HEK293 (cell line): ENCODE data around the gene TNFRSF6B.
"Not testable (repeated sequence)": the region's sequence is repeated elsewhere in the genome, so short reads cannot be mapped to it uniquely, and the experiment has no call there.

ENCODE experiments used
- CTCF ChIA-PET: fragments of 350-600 bp; formaldehyde crosslinking; extraction: SDS; loops from one replicate; lab custom pipeline; 2021; ENCODE audit warnings: antibody characterized with exemption; lab: Yijun Ruan, JAX
- POLR2A ChIA-PET: fragments of 300-600 bp; formaldehyde crosslinking; extraction: SDS; loops from one replicate; lab custom pipeline; 2020; ENCODE audit warnings: antibody characterized with exemption, inconsistent platforms; lab: Yijun Ruan, JAX
- H3K27ac ChIP-seq: fragments of 200-500 bp; sonication (Bioruptor generic); 2 replicates; pipeline ENCODE4 v1.5.1; 2014; ENCODE audit warnings: low read depth, low read length, control low read depth, inconsistent platforms; ENCODE audit errors: extremely low read depth
- H3K36me3 ChIP-seq, 2 experiments: fragments of 200-500 bp in 1 of 2; sonication (Bioruptor generic) in 1 of 2; 1 replicate in 1 of 2; 2 replicates in 1 of 2; pipeline ENCODE4 v1.5.1; 2014 to 2017; ENCODE audit warnings: inconsistent platforms in 2 of 2, low read length in 2 of 2; ENCODE audit not compliant: control insufficient read depth in 2 of 2, insufficient read depth in 1 of 2
- H3K4me1 ChIP-seq: fragments of 200-500 bp; sonication (Bioruptor generic); 2 replicates; pipeline ENCODE4 v1.5.1; 2014; ENCODE audit warnings: mild to moderate bottlenecking, low read length, inconsistent platforms; ENCODE audit not compliant: control insufficient read depth, insufficient read depth
- H3K4me3 ChIP-seq: 2 replicates; pipeline ENCODE4 v1.5.1; 2011; ENCODE audit warnings: low read depth, mild to moderate bottlenecking, control low read depth, low read length, moderate library complexity
- H3K9me3 ChIP-seq: fragments of 200-500 bp; sonication (Bioruptor generic); 2 replicates; pipeline ENCODE4 v1.5.1; 2014; ENCODE audit warnings: low read depth, low read length, inconsistent platforms; ENCODE audit not compliant: control insufficient read depth, insufficient read depth
- PRDM10 ChIP-seq: fragments of 450-650 bp; formaldehyde crosslinking; IDR thresholded peaks from 2 replicates; pipeline ENCODE4 v1.5.1; 2016; ENCODE audit warnings: missing biosample characterization, missing genetic modification characterization
- SALL2 ChIP-seq: fragments of 450-650 bp; formaldehyde crosslinking; IDR thresholded peaks from 2 replicates; pipeline ENCODE4 v1.5.0; 2017; ENCODE audit warnings: missing biosample characterization, mild to moderate bottlenecking, missing genetic modification characterization, borderline replicate concordance
- SETDB1 ChIP-seq: IDR thresholded peaks from one replicate; pipeline ENCODE4 v1.6.1; 2017; ENCODE audit warnings: mild to moderate bottlenecking, low read length, moderate library complexity, mixed read lengths; ENCODE audit not compliant: insufficient read length
- WT1 ChIP-seq: fragments of 450-650 bp; formaldehyde crosslinking; IDR thresholded peaks from 2 replicates; pipeline ENCODE4 v1.5.1; 2016; ENCODE audit warnings: missing biosample characterization, missing genetic modification characterization
- ZNF121 ChIP-seq: fragments of 450-650 bp; formaldehyde crosslinking; IDR thresholded peaks from 2 replicates; pipeline ENCODE4 v1.5.1; 2016; ENCODE audit warnings: missing biosample characterization, missing genetic modification characterization
- ZNF132 ChIP-seq: fragments of 450-650 bp; formaldehyde crosslinking; IDR thresholded peaks from 2 replicates; pipeline ENCODE4 v1.5.1; 2017; ENCODE audit warnings: missing biosample characterization, missing genetic modification characterization, borderline replicate concordance
- ZNF157 ChIP-seq: fragments of 450-650 bp; formaldehyde crosslinking; IDR thresholded peaks from 2 replicates; pipeline ENCODE4 v1.5.1; 2016; ENCODE audit warnings: missing biosample characterization, missing genetic modification characterization
- ZNF211 ChIP-seq: fragments of 450-650 bp; formaldehyde crosslinking; IDR thresholded peaks from 2 replicates; pipeline ENCODE4 v1.5.1; 2016; ENCODE audit warnings: low read depth, missing biosample characterization, missing genetic modification characterization
- ZNF266 ChIP-seq: fragments of 450-650 bp; formaldehyde crosslinking; IDR thresholded peaks from 2 replicates; pipeline ENCODE4 v1.5.1; 2016; ENCODE audit warnings: missing biosample characterization, missing genetic modification characterization, low read depth
- ZNF311 ChIP-seq: fragments of 450-650 bp; formaldehyde crosslinking; IDR thresholded peaks from 2 replicates; pipeline ENCODE4 v1.5.1; 2017; ENCODE audit warnings: missing biosample characterization, missing genetic modification characterization, borderline replicate concordance
- ZNF558 ChIP-seq: fragments of 450-650 bp; formaldehyde crosslinking; IDR thresholded peaks from 2 replicates; pipeline ENCODE4 v1.5.1; 2016; ENCODE audit warnings: missing biosample characterization, missing genetic modification characterization
- ZNF707 ChIP-seq: fragments of 450-650 bp; formaldehyde crosslinking; IDR thresholded peaks from 2 replicates; pipeline ENCODE4 v1.5.1; 2016; ENCODE audit warnings: missing biosample characterization, missing genetic modification characterization
- TF ChIP-seq, protein P1 (sequence below): fragments of 450-650 bp; formaldehyde crosslinking; IDR thresholded peaks from 2 replicates; pipeline ENCODE4 v1.5.1; 2016; ENCODE audit warnings: missing biosample characterization, missing genetic modification characterization

TNFRSF6B gene

GRCh38 chr20:63714858-63715257 is 18.4 kb downstream of the TNFRSF6B start:
- Histone ChIP-seq H3K9me3 (no peaks in the 10 kb centered on the region), H3K27ac (no peak overlapping the region), H3K4me3 (no peak overlapping the region), H3K36me3 (peaks cover 51 to 80% of the 10 kb centered on the region in 2 experiments), H3K4me1 (no peaks in the 10 kb centered on the region)
- TF ChIP-seq SETDB1 (no peak), SALL2 (tag by site-specific recombination) (no peak), ZNF311 (tag by site-specific recombination) (no peak), ZNF211 (peak; percentile 78), ZNF157 (tag by site-specific recombination) (no peak), ZNF266 (tag by site-specific recombination) (no peak), ZNF121 (tag by site-specific recombination) (no peak), ZNF132 (no peak)
- ChIA-PET POLR2A (interaction anchor here (0.7 kb wide), 1 partner anchor 22 kb away, joined by 6 read pairs; no protein-coding TSS in a partner anchor), CTCF (interaction anchor here (0.6 to 1.0 kb wide), 2 partner anchors 177 to 719 kb away, joined by 3 to 4 read pairs; no protein-coding TSS in a partner anchor)

DNA sequence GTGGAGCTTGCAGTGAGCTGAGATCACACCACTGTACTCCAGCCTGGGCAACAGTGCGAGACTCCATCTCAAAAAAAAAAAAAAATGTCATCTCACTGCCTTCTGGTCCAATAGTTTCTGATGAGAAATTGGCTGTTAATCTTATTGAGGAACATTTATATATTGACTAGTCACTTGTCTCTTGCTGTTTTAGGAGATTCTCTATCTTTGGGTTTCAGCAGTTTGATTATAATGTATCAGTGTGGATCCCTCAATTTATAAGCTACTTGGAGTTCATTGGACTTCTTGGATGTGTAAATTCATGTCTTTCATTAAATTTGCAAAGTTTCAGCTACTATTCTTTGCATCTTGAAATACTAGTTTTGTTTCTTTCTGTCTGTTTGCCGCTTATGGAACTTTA is 22.5 kb downstream of the TNFRSF6B start:
- H3K27ac ChIP-seq = no peak overlapping the region
- H3K4me1 ChIP-seq = no peaks in the 10 kb centered on the region
- H3K36me3 ChIP-seq = peaks cover 22 to 74% of the 10 kb centered on the region in 2 experiments; a peak in 2 of 3 replicates
- H3K9me3 ChIP-seq = no peaks in the 10 kb centered on the region
- POLR2A ChIA-PET = no interaction called here
- TF ChIP-seq ZNF558 (tag by site-specific recombination) = peak; percentile 100
- TF ChIP-seq ZNF707 (tag by site-specific recombination) = no peak
- TF ChIP-seq, all 188 proteins: peak for 1
- H3K4me3 ChIP-seq = no peak overlapping the region
- CTCF ChIA-PET = interaction anchor here (0.6 to 0.7 kb wide), 2 partner anchors 24 to 334 kb away, joined by 3 read pairs; no protein-coding TSS in a partner anchor

GRCh38 chr20:63722967-63723622 is 26.6 kb downstream of the TNFRSF6B start:
- POLR2A ChIA-PET = interaction anchor here (0.6 to 1.1 kb wide), 2 partner anchors 15 to 71 kb away, joined by 3 to 5 read pairs; partner anchors contain the start of genes ARFRP1 and ZGPAT
- CTCF ChIA-PET, H3K4me3 ChIP-seq, H3K27ac ChIP-seq, H3K4me1 ChIP-seq, H3K9me3 ChIP-seq: not testable (repeated sequence)
- TF ChIP-seq, protein P1, sequence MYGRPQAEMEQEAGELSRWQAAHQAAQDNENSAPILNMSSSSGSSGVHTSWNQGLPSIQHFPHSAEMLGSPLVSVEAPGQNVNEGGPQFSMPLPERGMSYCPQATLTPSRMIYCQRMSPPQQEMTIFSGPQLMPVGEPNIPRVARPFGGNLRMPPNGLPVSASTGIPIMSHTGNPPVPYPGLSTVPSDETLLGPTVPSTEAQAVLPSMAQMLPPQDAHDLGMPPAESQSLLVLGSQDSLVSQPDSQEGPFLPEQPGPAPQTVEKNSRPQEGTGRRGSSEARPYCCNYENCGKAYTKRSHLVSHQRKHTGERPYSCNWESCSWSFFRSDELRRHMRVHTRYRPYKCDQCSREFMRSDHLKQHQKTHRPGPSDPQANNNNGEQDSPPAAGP (tag by site-specific recombination) = peak; percentile 96
- peak; percentile 100 for TF ChIP-seq WT1 (tag by site-specific recombination)
- peak; percentile 44 for TF ChIP-seq PRDM10 (tag by site-specific recombination)
- peaks cover 11 to 43% of the 10 kb centered on the region in 2 experiments; a peak in 2 of 3 replicates for H3K36me3 ChIP-seq

DNA sequence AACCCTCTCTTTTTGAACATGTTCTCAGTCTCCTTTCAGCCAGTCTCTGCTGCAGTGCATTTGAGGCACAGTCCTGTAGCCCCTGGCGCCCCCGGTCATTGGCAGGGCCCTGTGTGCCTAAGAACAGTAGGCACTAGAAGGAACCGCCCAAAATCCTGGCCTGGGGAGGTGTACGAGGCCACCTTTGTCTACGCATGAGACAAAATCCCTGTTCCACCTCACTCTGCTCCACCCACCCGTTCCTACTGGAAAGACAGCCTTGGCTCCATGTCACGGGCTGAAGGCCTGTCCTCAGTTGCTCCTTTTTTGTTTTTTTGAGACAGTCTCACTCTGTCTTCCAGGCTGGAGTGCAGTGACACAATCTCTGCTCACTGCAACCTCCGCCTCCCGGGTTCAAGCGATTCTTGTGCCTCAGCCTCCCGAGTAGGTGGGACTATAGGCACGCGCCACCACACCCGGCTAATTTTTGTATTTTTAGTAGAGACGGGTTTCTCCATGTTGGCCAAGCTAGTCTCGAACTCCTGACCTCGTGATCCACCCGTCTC is 33.8 kb downstream of the TNFRSF6B start:
- H3K4me1 ChIP-seq, POLR2A ChIA-PET, CTCF ChIA-PET, H3K4me3 ChIP-seq, H3K27ac ChIP-seq, H3K9me3 ChIP-seq: not testable (repeated sequence)
- H3K36me3 ChIP-seq = peaks cover 4 to 58% of the 10 kb centered on the region in 2 experiments; a peak in 2 of 3 replicates
